CD4-positive, alpha-beta T cell treated with Interleukin-4 for 1 hour (primary cell): Measurements from ENCODE around the gene TPM2.
A peak's percentile ranks its signal among the peaks of the same experiment; 100 is the strongest.

Source experiments
- DNase-seq, 2 donors: peaks; one replicate each; pipeline ENCODE4 v3.0.0-alpha.2; 2020 to 2022

Gene TPM2

DNA sequence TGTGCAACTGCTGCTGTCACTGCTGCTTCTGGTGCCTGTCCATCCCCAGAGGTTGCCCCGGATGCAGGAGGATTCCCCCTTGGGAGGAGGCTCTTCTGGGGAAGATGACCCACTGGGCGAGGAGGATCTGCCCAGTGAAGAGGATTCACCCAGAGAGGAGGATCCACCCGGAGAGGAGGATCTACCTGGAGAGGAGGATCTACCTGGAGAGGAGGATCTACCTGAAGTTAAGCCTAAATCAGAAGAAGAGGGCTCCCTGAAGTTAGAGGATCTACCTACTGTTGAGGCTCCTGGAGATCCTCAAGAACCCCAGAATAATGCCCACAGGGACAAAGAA is 15.7 kb downstream of the TPM2 start:
- DNase-seq, result no peak

DNA sequence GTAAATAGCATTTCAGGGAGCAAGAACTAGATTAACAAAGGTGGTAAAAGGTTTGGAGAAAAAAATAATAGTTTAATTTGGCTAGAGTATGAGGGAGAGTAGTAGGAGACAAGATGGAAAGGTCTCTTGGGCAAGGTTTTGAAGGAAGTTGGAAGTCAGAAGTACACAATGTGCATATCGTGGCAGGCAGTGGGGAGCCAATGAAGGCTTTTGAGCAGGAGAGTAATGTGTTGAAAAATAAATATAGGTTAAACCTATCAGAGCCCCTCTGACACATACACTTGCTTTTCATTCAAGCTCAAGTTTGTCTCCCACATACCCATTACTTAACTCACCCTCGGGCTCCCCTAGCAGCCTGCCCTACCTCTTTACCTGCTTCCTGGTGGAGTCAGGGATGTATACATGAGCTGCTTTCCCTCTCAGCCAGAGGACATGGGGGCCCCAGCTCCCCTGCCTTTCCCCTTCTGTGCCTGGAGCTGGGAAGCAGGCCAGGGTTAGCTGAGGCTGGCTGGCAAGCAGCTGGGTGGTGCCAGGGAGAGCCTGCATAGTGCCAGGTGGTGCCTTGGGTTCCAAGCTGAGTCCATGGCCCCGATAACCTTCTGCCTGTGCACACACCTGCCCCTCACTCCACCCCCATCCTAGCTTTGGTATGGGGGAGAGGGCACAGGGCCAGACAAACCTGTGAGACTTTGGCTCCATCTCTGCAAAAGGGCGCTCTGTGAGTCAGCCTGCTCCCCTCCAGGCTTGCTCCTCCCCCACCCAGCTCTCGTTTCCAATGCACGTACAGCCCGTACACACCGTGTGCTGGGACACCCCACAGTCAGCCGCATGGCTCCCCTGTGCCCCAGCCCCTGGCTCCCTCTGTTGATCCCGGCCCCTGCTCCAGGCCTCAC is 16.3 kb downstream of the TPM2 start, which contains the start of gene CA9:
Gene CA9 (plus strand): TSS at position 797 of the 893 bp plus-strand sequence. CDS start 32 bp downstream, at position 829.
- no peak for DNase-seq

- no peak for DNase-seq
These were observed 20.2 kb downstream of the TPM2 start for GRCh38 chr9:35669331-35670145.

GRCh38 chr9:35667939-35668338 is 21.8 kb downstream of the TPM2 start:
- DNase-seq, result no peak

GRCh38 chr9:35666549-35666948 is 23.2 kb downstream of the TPM2 start:
- no peak for DNase-seq

DNA sequence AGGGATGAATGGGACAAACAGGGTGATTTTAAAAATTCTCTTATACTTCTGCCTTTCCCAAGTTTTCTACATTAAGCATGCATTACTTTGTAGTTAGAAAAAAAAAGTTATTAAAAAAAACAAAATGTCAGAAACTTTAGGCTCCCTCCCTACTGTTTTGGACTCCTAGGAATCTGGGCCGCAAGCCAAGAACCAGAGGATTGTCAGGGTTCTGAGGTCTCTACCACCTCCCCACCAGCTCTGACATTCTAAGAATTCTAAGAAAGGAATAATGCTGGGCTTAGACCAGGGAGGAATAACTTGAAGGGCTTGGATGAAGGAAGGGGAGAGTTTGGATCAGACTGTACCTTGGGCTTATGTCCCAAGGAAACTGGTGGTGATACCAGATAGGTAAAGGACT is 23.7 kb downstream of the TPM2 start:
- no peak for DNase-seq

DNA sequence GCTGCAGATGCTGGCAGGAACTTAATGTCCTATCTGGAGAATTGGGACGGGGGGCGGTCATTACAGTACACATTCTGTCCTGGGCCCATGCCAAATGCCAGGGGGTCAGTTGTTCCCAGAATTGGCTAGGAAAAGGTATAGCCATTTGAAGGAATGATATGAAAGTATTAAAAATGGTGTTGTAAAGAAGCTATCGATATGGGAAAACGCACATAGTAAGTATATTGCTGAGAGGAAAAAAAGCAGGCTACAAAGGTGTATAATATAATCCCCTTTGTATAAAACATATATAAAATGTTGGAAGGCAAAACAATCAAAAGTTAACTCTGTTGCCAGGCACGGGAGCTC is 24.3 kb downstream of the TPM2 start:
- no peak for DNase-seq

DNA sequence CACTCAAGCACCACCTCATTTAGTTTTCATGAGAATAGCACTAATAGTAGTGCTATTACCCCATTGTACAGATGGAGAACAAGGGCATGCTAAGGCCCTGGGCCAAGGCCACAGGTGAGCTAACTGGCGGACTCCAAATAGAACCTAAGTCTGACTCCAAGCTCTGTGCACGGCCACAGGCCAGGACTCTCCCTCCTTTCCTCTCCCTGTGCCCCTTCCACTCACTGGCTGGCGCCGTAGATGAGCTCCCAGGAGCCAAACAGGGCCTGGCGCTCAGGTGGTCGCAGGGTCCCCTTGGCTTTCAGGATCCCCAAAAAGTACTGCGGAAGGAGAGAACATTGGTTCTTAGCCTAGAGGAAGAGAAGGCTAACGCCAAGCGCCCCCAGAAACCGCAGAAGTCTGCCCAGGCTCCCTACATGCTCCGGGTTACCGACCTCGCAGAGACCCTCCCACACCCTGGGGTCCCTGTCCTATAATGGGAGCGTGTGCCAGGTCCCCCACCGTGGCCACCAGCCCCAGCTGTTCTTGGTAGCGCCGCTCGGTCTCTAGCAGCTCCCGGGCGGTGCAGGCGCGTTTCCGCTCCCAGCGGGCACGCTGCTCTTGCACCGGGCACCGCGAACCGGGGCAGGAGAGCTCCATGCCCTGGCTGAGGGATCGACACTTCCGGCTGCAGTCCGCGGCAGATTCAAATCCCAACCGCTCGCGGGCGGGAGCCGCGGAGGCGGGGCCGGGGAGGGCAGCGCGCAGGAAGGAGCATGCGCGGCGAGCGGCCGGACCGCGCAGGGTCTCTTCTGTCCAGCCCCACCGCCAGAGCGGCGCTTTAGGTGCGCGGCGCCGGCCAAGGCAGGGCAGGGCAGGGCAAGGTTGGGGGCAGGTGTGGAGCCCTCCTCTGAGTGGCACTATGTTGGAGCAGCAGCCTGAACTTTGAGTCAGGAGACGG is 24.9 kb downstream of the TPM2 start, which contains the start of gene ARHGEF39:
Gene ARHGEF39 (minus strand): TSS at position 665 of the 940 bp plus-strand sequence. CDS start 26 bp downstream, at position 639.
- peak; percentile 62 to 72 for DNase-seq

GRCh38 chr9:35662437-35662836 is 27.3 kb downstream of the TPM2 start:
- DNase-seq, result no peak

DNA sequence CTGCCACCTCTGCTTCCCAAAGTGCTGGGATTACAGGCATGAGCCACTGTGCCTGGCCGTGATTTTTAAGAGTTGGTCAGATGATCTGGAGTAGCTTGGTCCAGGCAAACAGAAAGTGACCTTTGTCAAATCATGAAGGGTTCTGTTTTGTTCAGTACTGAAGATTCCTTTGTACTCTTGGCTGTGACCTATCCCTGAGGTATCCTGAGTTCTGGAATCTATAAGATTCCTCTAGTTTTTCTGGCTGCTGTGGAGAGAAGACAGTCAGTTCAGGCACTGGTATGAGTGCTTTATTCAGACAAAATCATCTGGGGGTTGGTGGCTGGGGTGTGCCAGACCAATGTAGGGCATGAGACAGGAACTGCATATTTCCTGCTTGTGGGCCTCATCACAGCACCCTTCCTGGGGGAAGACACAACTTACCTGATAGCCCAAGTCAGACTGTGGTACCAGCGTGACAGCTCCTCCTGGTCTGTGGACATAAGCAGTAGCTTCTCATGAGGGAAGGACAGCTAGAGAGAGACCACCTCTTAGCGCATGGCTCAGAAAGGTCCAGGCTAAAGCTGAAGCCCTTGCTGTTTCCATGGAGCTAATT is 27.9 kb downstream of the TPM2 start:
- DNase-seq, result peak; percentile 67 to 71

DNA sequence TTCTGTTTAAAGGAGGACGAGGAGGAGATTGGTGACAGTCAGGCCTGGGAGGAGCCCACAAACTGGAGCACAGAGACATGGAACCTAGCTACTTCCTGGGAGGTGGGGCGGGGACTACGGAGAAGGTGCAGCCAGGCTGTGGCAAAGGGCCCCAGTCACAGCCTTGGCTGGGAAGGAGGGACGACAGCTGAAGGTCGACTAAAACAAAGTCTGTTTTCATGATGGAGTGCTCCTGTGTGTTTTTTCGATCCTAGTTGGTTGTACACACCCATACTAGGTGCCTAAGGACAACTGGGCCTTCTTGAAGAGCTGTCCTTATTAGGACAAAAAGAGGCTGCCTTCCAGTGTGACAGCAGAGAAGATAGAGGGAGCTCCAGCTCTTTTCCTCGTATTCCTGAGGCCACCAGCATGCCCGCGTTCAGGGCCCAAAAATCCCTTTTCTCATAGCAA is 28.7 kb downstream of the TPM2 start:
- no peak for DNase-seq

GRCh38 chr9:35659340-35659739 is 30.4 kb downstream of the TPM2 start:
- no peak for DNase-seq

DNA sequence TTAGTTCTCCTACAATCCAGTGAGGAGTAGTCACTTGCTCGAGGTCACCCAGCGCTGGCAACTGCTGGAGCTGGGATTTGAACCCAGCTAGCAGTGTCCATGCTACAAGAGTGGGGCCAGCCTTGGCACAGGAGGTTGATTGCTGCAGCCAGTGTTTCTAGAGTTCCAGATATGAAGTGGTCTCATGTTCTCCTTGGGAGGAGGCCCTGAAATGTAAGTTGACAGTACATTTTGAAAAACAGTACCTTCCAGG is 30.8 kb downstream of the TPM2 start:
- no peak for DNase-seq

GRCh38 chr9:35658137-35658967 is 31.4 kb downstream of the TPM2 start, which contains the start of gene CCDC107:
CCDC107 (plus strand) TSS chr9:35658292; CDS start chr9:35658380, 88 bp downstream.
- DNase-seq, result peak; percentile 86

GRCh38 chr9:35657546-35658136 is 32.1 kb downstream of the TPM2 start, which contains the start of gene RMRP:
RMRP (minus strand) TSS chr9:35658019.
- DNase-seq, result peak; percentile 93 to 94

GRCh38 chr9:35656831-35657545 is 32.7 kb downstream of the TPM2 start:
- no peak for DNase-seq

GRCh38 chr9:35656348-35656747 is 33.4 kb downstream of the TPM2 start:
- no peak for DNase-seq

- DNase-seq, result no peak
These were observed 36.1 kb downstream of the TPM2 start for GRCh38 chr9:35653611-35654010.

GRCh38 chr9:35652829-35653209 is 36.9 kb downstream of the TPM2 start:
- no peak for DNase-seq
